CD14-positive monocyte (primary cell): ENCODE measurements around the gene NOS1. TPM values are rescaled to one million over a fixed set of nuclear protein-coding genes. Genes with fewer than 3 reads are reported as not detected.

Experiments used
- DNase-seq, 3 donors: peaks; one replicate each; pipeline ENCODE4 v3.0.0-alpha.2; 2011 to 2022
- H2AFZ ChIP-seq: 2 replicates; pipeline ENCODE4 v1.6.0; 2012; ENCODE audit warnings: mild to moderate bottlenecking, low read depth, low read length, inconsistent platforms; ENCODE audit not compliant: insufficient read depth, poor library complexity, severe bottlenecking
- H3K27ac ChIP-seq, 2 donors: 1 replicate in 1 of 2; 2 replicates in 1 of 2; pipeline ENCODE4 v1.5.1; 2012 to 2013; ENCODE audit warnings: low read length in 2 of 2, control low read depth in 1 of 2, inconsistent platforms in 1 of 2, low read depth in 1 of 2, mild to moderate bottlenecking in 1 of 2
- H3K27me3 ChIP-seq, 2 donors: one replicate each; pipeline versions ENCODE4 v1.6.0 to v1.6.1; 2011 to 2013; ENCODE audit warnings: low read length in 2 of 2; ENCODE audit not compliant: control insufficient read depth in 2 of 2, insufficient read depth in 2 of 2
- H3K36me3 ChIP-seq, 2 donors: replicated peaks in 1 of 2; 1 replicate in 1 of 2; 2 replicates in 1 of 2; pipeline versions ENCODE4 v1.5.1 to v1.6.1; 2012 to 2013; ENCODE audit warnings: low read length in 2 of 2, control low read depth in 1 of 2, inconsistent platforms in 1 of 2, mild to moderate bottlenecking in 1 of 2; ENCODE audit not compliant: insufficient read depth in 2 of 2, control insufficient read depth in 1 of 2
- H3K4me1 ChIP-seq, 2 donors: 1 replicate in 1 of 2; 2 replicates in 1 of 2; pipeline versions ENCODE4 v1.5.1 to v1.6.1; 2012 to 2013; ENCODE audit warnings: low read length in 2 of 2, control low read depth in 1 of 2, inconsistent platforms in 1 of 2, mild to moderate bottlenecking in 1 of 2, moderate library complexity in 1 of 2; ENCODE audit not compliant: insufficient read depth in 2 of 2, control insufficient read depth in 1 of 2
- H3K4me2 ChIP-seq: replicated peaks from 2 replicates; pipeline ENCODE3; 2012; ENCODE audit warnings: low read length, moderate library complexity, mild to moderate bottlenecking; ENCODE audit not compliant: poor library complexity, severe bottlenecking; ENCODE audit errors: extremely low read depth
- H3K4me3 ChIP-seq, 3 experiments: fragments of 200-600 bp in 1 of 3; sonication (generic) in 1 of 3; replicated peaks in 1 of 3; 1 replicate in 2 of 3; 2 replicates in 1 of 3; pipeline ENCODE4 v1.5.1; 2011 to 2013; ENCODE audit warnings: low read length in 3 of 3, mild to moderate bottlenecking in 3 of 3, control low read depth in 2 of 3, low read depth in 2 of 3, inconsistent platforms in 1 of 3, moderate library complexity in 1 of 3
- H3K79me2 ChIP-seq: 2 replicates; pipeline ENCODE4 v1.6.0; 2012; ENCODE audit warnings: mild to moderate bottlenecking, control low read depth, inconsistent platforms, low read length, moderate library complexity; ENCODE audit not compliant: insufficient read depth
- H3K9ac ChIP-seq: 2 replicates; pipeline ENCODE4 v1.6.0; 2017; ENCODE audit warnings: low read length, mild to moderate bottlenecking; ENCODE audit not compliant: insufficient read depth, poor library complexity, severe bottlenecking
- H3K9me3 ChIP-seq, 2 donors: replicated peaks in 1 of 2; 1 replicate in 1 of 2; 2 replicates in 1 of 2; pipeline versions ENCODE4 v1.5.1 to v1.6.1; 2012 to 2013; ENCODE audit warnings: low read length in 2 of 2, control low read depth in 1 of 2; ENCODE audit not compliant: control insufficient read depth in 1 of 2, insufficient read depth in 1 of 2
- H4K20me1 ChIP-seq: 2 replicates; pipeline ENCODE4 v1.6.0; 2012; ENCODE audit warnings: mild to moderate bottlenecking, low read length, control low read depth, moderate library complexity; ENCODE audit not compliant: insufficient read depth
- H3K27ac Mint-ChIP-seq, 7 donors: one replicate each; pipeline ENCODE4 v1.8.0; 2020; ENCODE audit warnings: mild to moderate bottlenecking in 7 of 7, mixed read lengths in 7 of 7, moderate library complexity in 6 of 7, inconsistent platforms in 2 of 7
- H3K27me3 Mint-ChIP-seq, 3 donors: one replicate each; pipeline ENCODE4 v1.8.0; 2021 to 2022; ENCODE audit warnings: low read depth in 3 of 3, mild to moderate bottlenecking in 3 of 3, mixed read lengths in 3 of 3, moderate library complexity in 3 of 3, inconsistent platforms in 1 of 3
- H3K36me3 Mint-ChIP-seq, 2 donors: one replicate each; pipeline ENCODE4 v1.8.0; 2020; ENCODE audit warnings: mixed read lengths in 2 of 2, inconsistent platforms in 1 of 2, mild to moderate bottlenecking in 1 of 2
- H3K4me1 Mint-ChIP-seq: one replicate; pipeline ENCODE4 v1.8.0; 2020; ENCODE audit warnings: mild to moderate bottlenecking, mixed read lengths
- H3K4me3 Mint-ChIP-seq, 2 donors: one replicate each; pipeline ENCODE4 v1.8.0; 2020; ENCODE audit warnings: mild to moderate bottlenecking in 2 of 2, mixed read lengths in 2 of 2, moderate library complexity in 1 of 2
- H3K9me3 Mint-ChIP-seq, 7 donors: one replicate each; pipeline ENCODE4 v1.8.0; 2020 to 2022; ENCODE audit warnings: mixed read lengths in 7 of 7, mild to moderate bottlenecking in 6 of 7, moderate library complexity in 6 of 7, inconsistent platforms in 2 of 7
- CTCF ChIP-seq: fragments of 200-600 bp; IDR thresholded peaks from one replicate; pipeline ENCODE4 v1.8.0; 2022; ENCODE audit warnings: antibody characterized with exemption, mild to moderate bottlenecking
- WGBS: methylation state at CpG from one replicate; pipeline ENCODE4 v1.1.5; 2013; ENCODE audit warnings: missing lambda C conversion rate; ENCODE audit not compliant: insufficient coverage; 5-methylcytosine and 5-hydroxymethylcytosine counted together
- intact Hi-C, 2 donors: fragments of 100-400 bp; cut with micrococcal nuclease; formaldehyde crosslinking; loops; one replicate each; pipeline versions ENCODE4 v1.15.0 to v1.15.1; 2023
- polyA plus RNA-seq, 3 donors: library from polyadenylated mRNA; depleted of rRNA in 1 of 3; unstranded in 2 of 3; stranded (reverse) in 1 of 3; fragments of 300-500 nt in 2 of 3; fragments of >200 nt in 1 of 3; fragmentation: Illumina TruSeq in 2 of 3; gene quantifications; 1 replicate in 2 of 3; 2 replicates in 1 of 3; pipeline ENCODE4 v1.2.3, GENCODE V29; 2012 to 2021

The NOS1 gene
- polyA plus RNA-seq, 3 donors: not detected

GRCh38 chr12:117352883-117353282, 8.5 kb downstream of the NOS1 start:
- Histone ChIP-seq H4K20me1 (no peaks in the 10 kb centered on the region), H3K9ac (no peak overlapping the region), H3K4me3 (no peak overlapping the region), H3K27me3 (peaks cover 0 to 2% of the 10 kb centered on the region in 2 donors), H3K79me2 (no peaks in the 10 kb centered on the region), H2AFZ (no peak overlapping the region), H3K4me1 (no peaks in the 10 kb centered on the region), H3K36me3 (no peaks in the 10 kb centered on the region), H3K27ac (no peak overlapping the region), H3K4me2 (no peak overlapping the region), H3K9me3 (no peaks in the 10 kb centered on the region)
- DNase-seq: no peak
- intact Hi-C loops: no loop called here
- no peak overlapping the region for H3K4me3 Mint-ChIP-seq
- peaks cover 8 to 11% (median 9%) of the 10 kb centered on the region in 3 donors for H3K27me3 Mint-ChIP-seq
- no peak for TF ChIP-seq CTCF
- H3K4me1 Mint-ChIP-seq: no peaks in the 10 kb centered on the region
- H3K9me3 Mint-ChIP-seq: no peaks in the 10 kb centered on the region
- H3K27ac Mint-ChIP-seq: no peak overlapping the region
- no peaks in the 10 kb centered on the region for H3K36me3 Mint-ChIP-seq

GRCh38 chr12:117352206-117352605, 9.2 kb downstream of the NOS1 start:
- H2AFZ ChIP-seq: no peak overlapping the region
- no peaks in the 10 kb centered on the region for H3K36me3 ChIP-seq
- intact Hi-C loops: no loop called here
- no peak overlapping the region for H3K9ac ChIP-seq
- H3K4me2 ChIP-seq: no peak overlapping the region
- H3K79me2 ChIP-seq: no peaks in the 10 kb centered on the region
- H3K4me3 ChIP-seq: no peak overlapping the region
- H3K4me1 Mint-ChIP-seq: no peaks in the 10 kb centered on the region
- peaks cover 7 to 11% (median 8%) of the 10 kb centered on the region in 3 donors for H3K27me3 Mint-ChIP-seq
- no peak for DNase-seq
- no peaks in the 10 kb centered on the region for H4K20me1 ChIP-seq
- WGBS: 80% methylated on average over 7 of the region's 9 CpGs
- no peak overlapping the region for H3K27ac Mint-ChIP-seq
- no peaks in the 10 kb centered on the region for H3K9me3 ChIP-seq
- no peak for TF ChIP-seq CTCF
- no peak overlapping the region for H3K4me3 Mint-ChIP-seq
- no peak overlapping the region for H3K27ac ChIP-seq
- H3K9me3 Mint-ChIP-seq: no peaks in the 10 kb centered on the region
- H3K27me3 ChIP-seq: no peaks in the 10 kb centered on the region
- no peaks in the 10 kb centered on the region for H3K36me3 Mint-ChIP-seq
- H3K4me1 ChIP-seq: no peaks in the 10 kb centered on the region
